HG02970 (cell line): ENCODE measurements around the gene SORT1.
"Not testable (repeated sequence)": the region's sequence is repeated elsewhere in the genome, so short reads cannot be mapped to it uniquely, and the experiment has no call there.

Source experiments
- ATAC-seq: cut with Tn5 transposase; IDR thresholded peaks from one replicate; pipeline ENCODE4 v1.9.1; 2021; ENCODE audit warnings: mild to moderate bottlenecking, moderate library complexity, moderate number of reproducible peaks; ENCODE audit not compliant: unreplicated experiment, low FRiP score

The SORT1 gene

DNA sequence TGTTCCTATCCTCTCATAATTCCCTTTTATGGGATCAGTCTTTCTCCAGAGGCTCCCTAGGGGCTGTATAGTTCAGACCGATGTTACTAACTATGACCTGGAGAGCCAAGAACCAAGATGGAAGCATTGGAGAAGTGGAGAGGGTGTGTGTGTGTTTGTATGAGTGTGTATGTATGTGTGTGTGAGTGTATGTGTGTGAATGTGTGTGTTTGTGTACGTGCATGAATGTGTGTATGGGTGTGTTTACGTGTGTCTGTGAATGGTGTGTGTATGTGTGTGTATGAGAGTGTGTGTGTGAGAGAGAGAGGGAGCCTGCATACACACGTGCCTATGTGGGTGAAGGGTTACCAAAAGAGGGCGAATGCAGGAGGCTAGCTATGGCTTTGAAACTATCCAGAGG, 95.8 kb downstream of the SORT1 start:
- no peak for ATAC-seq

- no peak for ATAC-seq
Observed at GRCh38 chr1:109300650-109301151, 97.0 kb downstream of the SORT1 start.

- ATAC-seq, result no peak
Observed at GRCh38 chr1:109299558-109300343, 98.0 kb downstream of the SORT1 start.

GRCh38 chr1:109298666-109299557, 98.8 kb downstream of the SORT1 start:
- ATAC-seq, result no peak

DNA sequence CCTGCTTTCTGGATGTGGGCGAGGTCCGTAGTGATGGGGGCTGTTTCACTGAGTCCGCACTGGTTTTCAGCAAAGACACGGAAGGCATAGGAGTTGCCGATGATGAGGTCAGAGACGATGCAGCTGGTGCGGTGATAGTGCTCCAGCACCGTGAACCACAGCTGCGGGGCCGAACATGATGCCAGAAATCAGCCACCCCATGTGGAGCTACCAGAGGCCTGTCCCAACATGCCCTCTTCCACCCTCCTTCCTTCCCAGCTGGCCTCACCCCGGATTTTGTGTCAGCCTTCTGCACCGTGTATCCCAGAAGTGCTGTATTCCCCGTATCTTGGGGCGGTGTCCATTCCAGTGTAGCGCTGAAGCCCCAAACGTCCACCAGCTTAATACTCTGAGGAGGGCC, 100.9 kb downstream of the SORT1 start:
- no peak for ATAC-seq

DNA sequence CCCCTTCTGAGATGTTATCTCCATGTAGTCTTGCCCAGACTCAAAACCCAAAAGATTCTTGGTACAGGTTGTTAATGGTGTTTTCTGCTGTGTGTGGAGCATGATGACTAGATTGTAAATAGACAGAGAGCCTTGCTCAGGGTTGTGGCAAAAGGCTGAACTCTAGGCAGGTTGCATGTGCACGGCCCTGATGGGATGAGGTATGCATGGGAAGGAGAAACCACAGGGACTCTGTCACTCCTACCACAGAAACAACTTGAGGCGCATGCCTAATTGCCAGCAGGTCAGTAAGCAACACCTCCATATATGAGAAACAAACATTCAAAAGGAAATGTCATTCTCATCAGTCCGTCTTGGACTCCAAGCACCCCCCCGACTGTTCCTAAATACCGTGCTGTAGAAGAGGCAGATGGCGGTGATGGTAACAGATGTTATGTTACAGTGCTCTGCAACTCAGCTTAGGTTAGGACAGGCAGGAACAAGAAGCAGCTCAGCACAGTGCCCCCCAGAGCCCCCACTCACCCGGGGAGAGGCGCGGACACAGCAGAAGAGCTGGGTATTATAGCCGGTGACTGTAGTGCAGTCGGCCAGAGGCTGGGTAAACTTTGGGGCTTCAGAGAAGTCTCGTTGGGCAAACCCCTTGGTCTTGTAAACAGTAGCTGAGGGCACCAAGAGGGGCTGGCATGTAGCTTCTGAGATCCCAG, 101.9 kb downstream of the SORT1 start:
- no peak for ATAC-seq

GRCh38 chr1:109294481-109294880, 103.2 kb downstream of the SORT1 start:
- no peak for ATAC-seq

DNA sequence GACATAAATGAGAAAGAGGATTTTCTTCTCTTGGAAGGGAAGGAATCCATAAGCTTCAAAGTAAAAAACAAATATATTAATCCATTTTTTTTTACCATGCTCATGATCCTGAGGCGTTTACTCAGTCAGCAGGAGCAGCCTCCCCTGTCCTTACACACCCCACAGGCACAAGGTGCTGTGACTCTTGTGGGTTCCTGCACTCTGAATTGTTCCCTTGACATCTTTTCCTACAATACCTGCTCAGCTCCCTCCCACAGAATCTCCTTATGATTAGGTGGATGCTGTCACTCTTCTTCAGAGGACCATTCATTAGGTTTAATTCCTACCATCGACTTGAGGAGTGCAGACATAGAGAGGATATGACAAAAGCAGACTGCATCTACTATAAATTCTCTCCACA, 104.7 kb downstream of the SORT1 start:
- no peak for ATAC-seq

DNA sequence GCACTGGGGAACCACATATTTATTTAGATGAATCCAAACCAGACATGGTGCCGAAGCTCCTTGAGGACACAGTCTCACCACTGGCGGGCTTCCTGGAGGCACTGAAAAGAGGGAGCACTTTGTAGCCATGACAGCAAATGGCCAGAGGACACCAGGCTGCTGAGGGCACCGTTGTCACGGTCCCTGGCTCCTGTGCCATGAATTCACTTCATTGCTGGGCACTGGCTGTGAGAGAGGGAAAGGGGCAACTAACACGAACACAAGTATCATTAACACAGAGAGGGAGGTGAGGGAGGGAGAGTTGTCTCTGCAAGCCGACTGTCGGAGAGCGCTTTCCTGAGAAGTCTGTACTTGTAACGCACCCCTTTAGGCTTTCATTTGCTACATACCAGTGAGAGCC, 105.4 kb downstream of the SORT1 start:
- no peak for ATAC-seq

- no peak for ATAC-seq
Observed at GRCh38 chr1:109290998-109291397, 106.7 kb downstream of the SORT1 start.

DNA sequence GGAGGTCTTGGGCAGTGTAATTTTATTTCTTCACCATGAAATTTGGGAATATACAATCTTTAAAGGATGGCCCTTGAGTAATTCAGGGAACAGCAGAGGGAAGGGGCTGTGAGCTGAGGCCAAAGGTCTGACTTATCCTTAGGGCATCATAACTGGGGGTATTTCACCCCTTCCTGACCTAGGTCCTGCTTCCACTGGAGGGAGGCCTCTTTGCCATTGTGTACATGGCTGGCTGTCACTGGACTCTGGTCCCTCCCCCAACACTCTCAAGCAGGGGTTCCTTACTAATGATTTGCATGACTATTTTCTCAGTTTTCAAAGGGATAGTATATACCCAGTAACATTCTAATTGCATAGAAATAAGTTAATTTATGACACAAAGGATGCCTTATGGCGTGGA, 107.6 kb downstream of the SORT1 start:
- no peak for ATAC-seq

DNA sequence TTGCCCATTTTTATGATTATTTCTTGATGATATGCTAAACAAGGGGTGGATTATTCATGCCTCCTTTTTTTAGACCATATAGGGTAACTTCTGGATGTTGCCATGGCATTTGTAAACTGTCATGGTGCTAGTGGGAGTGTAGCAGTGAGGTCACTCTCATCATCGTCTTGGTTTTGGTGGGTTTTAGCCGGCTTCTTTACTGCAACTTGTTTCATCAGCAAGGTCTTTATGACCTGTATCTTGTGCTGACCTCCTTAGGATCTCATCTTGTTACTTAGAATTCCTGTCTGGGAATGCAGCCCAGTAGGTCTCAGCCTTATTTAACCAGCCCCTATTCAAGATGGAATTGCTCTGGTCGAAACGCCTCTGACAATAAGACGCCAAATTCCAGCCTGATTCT, 111.0 kb downstream of the SORT1 start:
- not testable (repeated sequence) for ATAC-seq

DNA sequence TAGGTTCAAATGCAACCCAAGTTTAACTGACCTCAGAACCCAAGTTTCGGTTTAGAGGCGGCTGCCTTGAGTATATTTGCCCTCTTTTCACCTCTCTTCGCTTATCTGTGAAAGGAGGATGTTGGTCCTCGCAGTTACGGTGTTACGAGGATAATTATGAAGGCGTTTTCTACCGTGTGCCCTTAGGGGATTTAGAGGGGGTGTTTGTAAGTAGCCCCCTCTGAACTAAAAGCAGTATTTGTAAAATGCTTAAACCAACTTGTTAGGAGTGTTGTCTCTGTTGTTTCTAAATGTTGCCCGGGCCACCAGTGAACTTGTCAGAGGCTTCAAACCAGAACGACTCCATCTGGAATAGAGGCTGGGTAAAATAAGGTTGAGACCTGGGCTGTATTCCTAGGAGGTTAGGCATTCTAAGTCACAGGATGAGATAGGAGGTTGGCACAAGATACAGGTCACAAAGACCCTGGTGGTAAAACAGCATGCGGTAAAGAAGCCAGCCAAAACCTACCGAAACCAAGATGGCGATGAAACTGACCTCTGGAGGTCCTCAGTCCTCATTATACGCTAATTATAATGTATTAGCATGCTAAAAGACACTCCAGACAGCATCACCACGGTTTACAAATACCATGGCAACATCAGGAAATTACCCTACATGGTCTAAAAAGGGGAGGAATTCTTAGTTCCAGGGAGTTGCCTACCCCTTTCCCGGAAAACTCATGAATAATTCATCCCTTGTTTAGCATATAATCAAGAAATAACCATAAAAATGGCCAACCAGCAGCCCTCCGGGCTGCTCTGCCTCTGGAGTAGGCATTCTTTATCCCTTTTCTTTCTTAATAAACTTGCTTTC, 113.7 kb downstream of the SORT1 start:
- ATAC-seq, result no peak

GRCh38 chr1:109282952-109283747, 114.6 kb downstream of the SORT1 start, which contains the start of gene PSRC1:
Gene PSRC1, minus strand, starts transcription at chr1:109283145.
- ATAC-seq, result peak; percentile 82

GRCh38 chr1:109282497-109282951, 115.2 kb downstream of the SORT1 start:
- no peak for ATAC-seq

DNA sequence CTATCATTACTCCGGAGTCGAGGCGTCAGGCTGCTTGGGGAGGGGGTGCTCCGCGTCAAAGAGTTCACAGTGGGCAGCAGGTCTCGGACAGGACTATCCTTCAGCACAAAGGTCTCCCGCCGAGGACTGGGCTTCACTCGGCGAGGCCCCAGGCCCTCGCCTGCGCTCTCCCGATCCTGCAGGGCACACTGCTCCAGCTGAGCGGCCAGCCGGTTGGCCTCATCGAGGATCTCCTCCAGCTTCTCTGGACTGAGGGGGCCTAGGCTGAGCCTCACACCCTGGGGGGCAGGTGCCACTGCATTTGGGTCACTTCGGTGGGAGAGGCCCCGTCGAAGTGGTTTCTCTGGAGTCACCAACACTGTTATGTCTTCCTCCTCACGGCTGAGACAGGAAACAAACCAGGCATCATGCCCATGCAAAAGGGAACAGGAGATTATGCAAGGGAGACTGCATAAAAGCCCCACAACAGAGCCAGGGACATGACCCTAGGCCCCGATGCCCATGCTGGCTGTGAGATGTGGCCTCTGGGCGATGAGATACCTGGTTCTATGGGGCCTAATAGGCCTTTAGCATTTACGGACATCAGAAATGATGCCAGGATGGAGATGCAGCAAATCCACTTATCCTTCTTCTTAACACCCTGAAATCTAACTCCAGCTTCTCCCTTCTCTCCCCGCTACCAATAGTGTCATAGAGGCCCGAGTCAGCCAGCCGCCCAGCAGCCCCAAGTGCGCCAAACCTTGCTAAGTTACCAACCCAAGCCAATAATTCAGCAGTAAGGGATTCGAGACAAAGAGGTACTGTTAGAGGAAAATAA, 115.8 kb downstream of the SORT1 start:
- no peak for ATAC-seq

GRCh38 chr1:109280862-109281261, 116.9 kb downstream of the SORT1 start:
- ATAC-seq, result no peak

DNA sequence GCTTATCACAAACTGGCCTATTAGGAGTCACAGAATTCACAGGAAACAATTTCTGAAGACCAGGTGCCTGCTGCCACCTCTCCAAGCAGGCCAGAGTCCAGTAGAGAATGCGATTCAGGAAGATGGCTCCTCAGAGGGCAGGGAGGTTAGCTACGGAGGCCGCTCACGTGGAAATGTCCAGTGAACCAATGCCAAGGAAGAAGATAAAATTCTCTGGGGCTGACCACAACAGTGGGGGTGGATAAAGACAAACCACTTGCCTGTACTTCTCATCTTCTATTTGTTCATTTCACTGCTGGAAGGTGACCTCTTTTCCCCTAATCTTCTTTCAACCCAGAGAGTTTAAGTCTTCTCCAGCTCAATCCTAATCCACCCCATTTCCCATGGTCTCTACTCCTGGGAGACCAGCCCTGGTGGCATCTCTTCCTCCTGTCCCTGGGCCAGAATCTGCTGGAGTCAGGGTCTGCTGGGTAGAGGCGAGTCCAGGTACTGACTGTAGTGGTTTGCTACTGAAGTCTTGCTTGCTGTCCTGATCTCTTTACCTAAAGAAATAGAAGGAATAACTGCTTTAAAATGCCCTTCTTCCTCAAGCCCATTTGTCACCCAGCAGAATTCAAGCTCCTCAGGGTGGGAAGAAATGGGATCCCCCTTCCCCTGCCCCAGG, 118.0 kb downstream of the SORT1 start:
- ATAC-seq, result no peak
